Eye (tissue), 1 donor: Measurements from ENCODE around the gene REEP2.

Experiments
- DNase-seq: peaks from one replicate; pipeline ENCODE4 v3.0.0-alpha.2; 2015

The REEP2 gene

GRCh38 chr5:138448481-138449398 is 9.9 kb downstream of the REEP2 start:
- DNase-seq = peak; percentile 87

GRCh38 chr5:138449501-138450239 is 10.8 kb downstream of the REEP2 start:
- peak; percentile 97 for DNase-seq

- DNase-seq = no peak
Observed at GRCh38 chr5:138450971-138451370, 12.1 kb downstream of the REEP2 start.

GRCh38 chr5:138452720-138453119 is 13.9 kb downstream of the REEP2 start:
- DNase-seq = no peak

GRCh38 chr5:138453590-138453989 is 14.7 kb downstream of the REEP2 start:
- DNase-seq = no peak

GRCh38 chr5:138454121-138454520 is 15.3 kb downstream of the REEP2 start:
- no peak for DNase-seq

GRCh38 chr5:138455232-138455930 is 16.5 kb downstream of the REEP2 start:
- DNase-seq = no peak

- no peak for DNase-seq
Observed at GRCh38 chr5:138457531-138458275, 18.8 kb downstream of the REEP2 start.

- peak; percentile 34 for DNase-seq
Observed at GRCh38 chr5:138458384-138458783, 19.5 kb downstream of the REEP2 start.

GRCh38 chr5:138458856-138459255 is 20.0 kb downstream of the REEP2 start:
- no peak for DNase-seq

GRCh38 chr5:138459311-138459933 is 20.6 kb downstream of the REEP2 start:
- DNase-seq = no peak

- no peak for DNase-seq
Observed at GRCh38 chr5:138460032-138460693, 21.3 kb downstream of the REEP2 start.

- no peak for DNase-seq
Observed at GRCh38 chr5:138461343-138462125, 22.7 kb downstream of the REEP2 start.

- DNase-seq = no peak
Observed at GRCh38 chr5:138463419-138464007, 24.7 kb downstream of the REEP2 start.

GRCh38 chr5:138464008-138464387 is 25.1 kb downstream of the REEP2 start:
- DNase-seq = peak; percentile 98

- DNase-seq = peak; percentile 100
Observed at GRCh38 chr5:138464388-138465260, 25.8 kb downstream of the REEP2 start.

- peak; percentile 98 for DNase-seq
Observed at GRCh38 chr5:138465261-138466124, 26.6 kb downstream of the REEP2 start, which contains the start of gene EGR1. TSS of gene EGR1 (plus strand) at chr5:138465479. CDS start at chr5:138465762, 283 bp downstream.
